ENCODE measurements around the gene HRH1. TPM values are rescaled to one million over a fixed set of nuclear protein-coding genes. Genes with fewer than 3 reads are reported as not detected.
A peak's percentile ranks its signal among the peaks of the same experiment; 100 is the strongest.

HRH1 gene
- total and polyA plus RNA-seq, 4 donors: 2.3 to 8.3 (median 4.6) TPM

GRCh38 chr3:11288786-11289637 lies 134.7 kb downstream of the HRH1 start:
- Histone ChIP-seq H3K27me3 (ENCODE audit: control insufficient read depth in 3 of 3, insufficient read depth in 3 of 3, low read length in 2 of 3) (no peaks in the 10 kb centered on the region), H3K4me3 (no peak overlapping the region), H3K36me3 (ENCODE audit: control insufficient read depth in 4 of 4, insufficient read depth in 4 of 4, low read length in 4 of 4) (no peaks in the 10 kb centered on the region), H3K4me1 (ENCODE audit: control insufficient read depth in 5 of 5, insufficient read depth in 5 of 5, low read length in 5 of 5) (peaks cover 0 to 53% (median 16%) of the 10 kb centered on the region in 5 donors), H3K9ac (ENCODE audit: insufficient read depth in 1 of 2, low read length in 2 of 2) (peak overlapping the region in 1 of 2 donors; percentile 45), H3K27ac (ENCODE audit: low read depth in 1 of 2, low read length in 1 of 2) (peak overlapping the region; percentile 51 to 87), H3K9me3 (ENCODE audit: control insufficient read depth in 4 of 4, insufficient read depth in 3 of 4, low read length in 3 of 4) (no peaks in the 10 kb centered on the region)
- peak; percentile 22 to 95 (median 85) for DNase-seq
- ATAC-seq (ENCODE audit: insufficient read depth, low FRiP score): peak; percentile 83
- WGBS, 2 donors: 8 to 19% methylated on average over 7 of the region's 7 CpGs
- TF ChIP-seq CTCF (IDR thresholded peaks at IDR 0.05; ENCODE audit: control extremely low read depth, extremely low read depth): no peak

GRCh38 chr3:11289864-11290263 lies 135.6 kb downstream of the HRH1 start:
- Histone ChIP-seq H3K27ac (ENCODE audit: low read depth in 1 of 2, low read length in 1 of 2) (peak overlapping the region; percentile 26 to 87), H3K4me3 (no peak overlapping the region), H3K36me3 (ENCODE audit: control insufficient read depth in 4 of 4, insufficient read depth in 4 of 4, low read length in 4 of 4) (no peaks in the 10 kb centered on the region), H3K4me1 (ENCODE audit: control insufficient read depth in 5 of 5, insufficient read depth in 5 of 5, low read length in 5 of 5) (peaks cover 0 to 51% (median 16%) of the 10 kb centered on the region in 5 donors), H3K9me3 (ENCODE audit: control insufficient read depth in 4 of 4, insufficient read depth in 3 of 4, low read length in 3 of 4) (no peaks in the 10 kb centered on the region), H3K9ac (ENCODE audit: insufficient read depth in 1 of 2, low read length in 2 of 2) (no peak overlapping the region), H3K27me3 (ENCODE audit: control insufficient read depth in 3 of 3, insufficient read depth in 3 of 3, low read length in 2 of 3) (no peaks in the 10 kb centered on the region)
- no peak for TF ChIP-seq CTCF (IDR thresholded peaks at IDR 0.05; ENCODE audit: control extremely low read depth, extremely low read depth)
- 69 to 74% methylated on average over 3 of the region's 3 CpGs for WGBS, 2 donors
- no peak for ATAC-seq (ENCODE audit: insufficient read depth, low FRiP score)
- DNase-seq: no peak

- DNase-seq (peak in 2 of 3 donors; percentile 16 to 35), ATAC-seq (ENCODE audit: insufficient read depth, low FRiP score) (no peak)
- Histone ChIP-seq H3K4me1 (ENCODE audit: control insufficient read depth in 5 of 5, insufficient read depth in 5 of 5, low read length in 5 of 5) (peaks cover 0 to 46% (median 16%) of the 10 kb centered on the region in 5 donors), H3K36me3 (ENCODE audit: control insufficient read depth in 4 of 4, insufficient read depth in 4 of 4, low read length in 4 of 4) (no peaks in the 10 kb centered on the region), H3K9ac (ENCODE audit: insufficient read depth in 1 of 2, low read length in 2 of 2) (peak overlapping the region in 1 of 2 donors; percentile 44), H3K4me3 (no peak overlapping the region), H3K27me3 (ENCODE audit: control insufficient read depth in 3 of 3, insufficient read depth in 3 of 3, low read length in 2 of 3) (no peaks in the 10 kb centered on the region), H3K9me3 (ENCODE audit: control insufficient read depth in 4 of 4, insufficient read depth in 3 of 4, low read length in 3 of 4) (no peaks in the 10 kb centered on the region), H3K27ac (ENCODE audit: low read depth in 1 of 2, low read length in 1 of 2) (no peak overlapping the region)
- no peak for TF ChIP-seq CTCF (IDR thresholded peaks at IDR 0.05; ENCODE audit: control extremely low read depth, extremely low read depth)
- WGBS, 2 donors: 76 to 83% methylated on average over 11 of the region's 11 CpGs
Observed at GRCh38 chr3:11290743-11291680, 136.7 kb downstream of the HRH1 start.
